Neural crest cell (in vitro differentiated cells): Measurements from ENCODE around the gene GOT2. TPM values are rescaled to one million over a fixed set of nuclear protein-coding genes. Genes with fewer than 3 reads are reported as not detected.
"Not testable (repeated sequence)": the region's sequence is repeated elsewhere in the genome, so short reads cannot be mapped to it uniquely, and the experiment has no call there.

Experiments used
- DNase-seq: peaks from one replicate; pipeline ENCODE4 v3.0.0; 2021; ENCODE audit warnings: low read depth, mixed read lengths, low spot score
- H3K27ac Mint-ChIP-seq: one replicate; pipeline ENCODE4 v1.8.0; 2021; ENCODE audit warnings: mild to moderate bottlenecking, mixed read lengths; ENCODE audit not compliant: unreplicated experiment
- H3K27me3 Mint-ChIP-seq: 2 replicates; pipeline ENCODE4 v1.8.0; 2021; ENCODE audit warnings: low read depth, mild to moderate bottlenecking, mixed read lengths
- H3K36me3 Mint-ChIP-seq: 2 replicates; pipeline ENCODE4 v1.8.0; 2021; ENCODE audit warnings: low read depth, mild to moderate bottlenecking, mixed read lengths
- H3K4me1 Mint-ChIP-seq: 2 replicates; pipeline ENCODE4 v1.8.0; 2021; ENCODE audit warnings: mixed read lengths
- H3K4me3 Mint-ChIP-seq: one replicate; pipeline ENCODE4 v1.8.0; 2021; ENCODE audit warnings: mild to moderate bottlenecking, mixed read lengths
- H3K9me3 Mint-ChIP-seq: 2 replicates; pipeline ENCODE4 v1.8.0; 2021; ENCODE audit warnings: mixed read lengths
- CTCF ChIP-seq: fragments of 200-600 bp; sonication (generic); conservative IDR thresholded peaks from 2 replicates; pipeline ENCODE4 v1.5.0; 2021; ENCODE audit warnings: antibody characterized with exemption, mild to moderate bottlenecking
- total RNA-seq: library from RNA; stranded (reverse); gene quantifications from 2 replicates; pipeline ENCODE4 v1.2.1, GENCODE V29; 2021

GOT2 gene
- total RNA-seq, 1 donor from 2014 or later = 128 TPM

DNA sequence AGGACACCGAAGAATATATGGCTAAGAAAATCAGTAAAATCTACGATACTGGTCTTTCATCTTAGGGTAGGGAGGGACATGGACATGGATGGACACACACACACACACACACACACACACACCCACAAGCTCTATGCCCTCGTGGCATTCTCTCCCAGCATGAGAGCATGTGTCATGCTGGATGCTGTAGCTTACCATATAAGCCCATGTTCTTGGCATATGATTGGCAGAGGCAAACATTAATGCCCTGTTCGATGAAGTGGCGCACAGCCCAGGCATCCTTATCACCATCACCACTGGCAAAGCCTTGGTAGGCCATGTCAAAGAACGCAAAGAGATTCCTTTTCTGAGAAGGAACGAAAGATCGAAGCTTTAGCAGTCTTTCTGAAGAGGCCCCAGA, 17.6 kb downstream of the GOT2 start:
- no peak for TF ChIP-seq CTCF
- H3K4me3 Mint-ChIP-seq = no peak overlapping the region
- no peaks in the 10 kb centered on the region for H3K4me1 Mint-ChIP-seq
- H3K36me3 Mint-ChIP-seq = peaks cover 27% of the 10 kb centered on the region
- DNase-seq = no peak
- no peak overlapping the region for H3K27ac Mint-ChIP-seq
- H3K27me3 Mint-ChIP-seq = no peaks in the 10 kb centered on the region
- no peaks in the 10 kb centered on the region for H3K9me3 Mint-ChIP-seq

DNA sequence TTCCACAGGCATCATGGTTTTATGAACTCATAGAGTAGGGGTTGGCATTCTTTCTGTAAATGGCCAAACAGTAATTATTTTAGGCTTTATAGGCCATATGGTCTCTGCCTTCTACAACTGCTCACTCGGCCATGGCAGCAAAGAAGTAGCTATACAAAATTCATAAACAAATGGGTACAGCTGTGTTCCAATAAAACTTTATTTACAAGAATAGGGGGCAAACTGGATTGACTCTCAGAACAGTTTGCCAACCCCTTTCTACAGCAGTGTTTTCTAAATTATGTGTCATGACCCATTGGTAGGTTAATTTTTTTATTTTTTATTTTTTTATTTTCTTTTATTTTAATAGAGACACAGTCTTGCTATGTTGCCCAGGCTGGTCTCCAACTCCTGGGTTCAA, 20.4 kb downstream of the GOT2 start:
- no peak for DNase-seq
- Mint-ChIP-seq H3K9me3 (no peaks in the 10 kb centered on the region), H3K27ac (no peak overlapping the region), H3K4me3 (no peak overlapping the region), H3K36me3 (peaks cover 25% of the 10 kb centered on the region), H3K4me1 (no peaks in the 10 kb centered on the region), H3K27me3 (no peaks in the 10 kb centered on the region)
- TF ChIP-seq CTCF = no peak

DNA sequence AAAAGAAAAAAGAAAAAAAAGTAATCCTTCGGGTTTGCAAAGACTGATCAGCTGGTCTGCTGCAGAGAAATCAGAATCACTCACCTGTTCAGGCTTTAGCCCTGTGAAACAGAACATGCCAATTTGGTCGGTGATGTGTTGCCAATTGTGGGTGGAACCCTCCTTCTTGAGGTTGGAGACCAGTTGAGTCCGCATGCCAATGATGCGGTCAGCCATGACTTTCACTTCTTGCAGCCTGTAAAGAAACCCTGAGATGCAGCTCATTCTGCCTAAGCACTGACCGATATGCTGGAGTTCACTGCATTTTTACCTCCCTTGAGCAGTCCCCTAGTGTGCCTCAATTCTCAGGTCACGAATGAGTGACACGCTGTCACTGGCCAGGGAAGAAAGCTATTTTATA, 24.8 kb downstream of the GOT2 start:
- H3K27me3 Mint-ChIP-seq = no peaks in the 10 kb centered on the region
- H3K4me1 Mint-ChIP-seq = no peaks in the 10 kb centered on the region
- H3K4me3 Mint-ChIP-seq = no peak overlapping the region
- no peak for TF ChIP-seq CTCF
- H3K9me3 Mint-ChIP-seq = no peaks in the 10 kb centered on the region
- peaks cover 23% of the 10 kb centered on the region for H3K36me3 Mint-ChIP-seq
- no peak for DNase-seq
- H3K27ac Mint-ChIP-seq = no peak overlapping the region

DNA sequence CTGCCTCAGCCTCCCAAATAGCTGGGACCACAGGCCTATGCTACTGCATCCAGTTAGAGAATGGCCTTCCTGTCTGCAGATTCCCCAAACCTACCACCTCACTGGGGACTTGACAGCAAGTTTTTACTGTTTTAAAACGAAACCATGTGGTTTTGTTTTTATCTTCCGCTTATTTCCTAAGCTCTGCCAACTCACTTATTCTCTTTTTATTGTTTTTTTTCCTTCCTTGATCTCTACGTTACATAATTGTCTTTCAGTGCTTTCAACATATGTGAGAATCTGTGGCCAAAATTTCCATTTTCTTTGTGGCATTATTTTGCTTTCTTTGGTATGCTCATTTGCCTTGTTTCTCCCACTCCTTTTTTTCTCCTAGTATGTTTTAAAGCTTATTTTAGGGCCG, 35.0 kb downstream of the GOT2 start:
- DNase-seq = no peak
- Mint-ChIP-seq H3K4me1 (no peaks in the 10 kb centered on the region), H3K27me3 (no peaks in the 10 kb centered on the region), H3K27ac (no peak overlapping the region), H3K4me3 (no peak overlapping the region), H3K36me3 (peaks cover 3% of the 10 kb centered on the region), H3K9me3 (peaks cover 2% of the 10 kb centered on the region)
- no peak for TF ChIP-seq CTCF

DNA sequence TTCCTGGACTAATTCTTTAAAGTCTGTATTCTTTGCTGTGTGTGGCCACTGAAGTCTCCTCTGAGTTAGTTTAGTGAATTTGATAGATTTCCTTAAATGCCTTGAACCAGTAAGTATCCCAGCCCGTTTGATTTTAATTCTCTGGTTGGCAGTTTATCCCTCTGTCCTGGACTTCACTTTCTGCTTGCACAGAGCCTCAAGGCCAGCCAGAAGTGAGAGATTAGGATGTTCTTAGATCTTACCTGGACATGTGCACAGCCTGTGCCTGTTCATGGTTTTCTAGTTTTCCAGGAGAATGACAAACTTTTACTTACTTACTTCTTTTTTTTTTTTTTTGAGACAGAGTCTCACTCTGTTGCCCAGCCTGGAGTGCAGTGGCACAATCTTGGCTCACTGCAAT, 38.7 kb downstream of the GOT2 start:
- peaks cover 13% of the 10 kb centered on the region for H3K9me3 Mint-ChIP-seq
- no peaks in the 10 kb centered on the region for H3K4me1 Mint-ChIP-seq
- H3K27me3 Mint-ChIP-seq = peaks cover 2% of the 10 kb centered on the region
- H3K4me3 Mint-ChIP-seq = no peak overlapping the region
- TF ChIP-seq CTCF = no peak
- peaks cover 7% of the 10 kb centered on the region for H3K36me3 Mint-ChIP-seq
- no peak overlapping the region for H3K27ac Mint-ChIP-seq
- DNase-seq = no peak

GRCh38 chr16:58692450-58692849, 41.7 kb downstream of the GOT2 start:
- no peaks in the 10 kb centered on the region for H3K4me1 Mint-ChIP-seq

DNA sequence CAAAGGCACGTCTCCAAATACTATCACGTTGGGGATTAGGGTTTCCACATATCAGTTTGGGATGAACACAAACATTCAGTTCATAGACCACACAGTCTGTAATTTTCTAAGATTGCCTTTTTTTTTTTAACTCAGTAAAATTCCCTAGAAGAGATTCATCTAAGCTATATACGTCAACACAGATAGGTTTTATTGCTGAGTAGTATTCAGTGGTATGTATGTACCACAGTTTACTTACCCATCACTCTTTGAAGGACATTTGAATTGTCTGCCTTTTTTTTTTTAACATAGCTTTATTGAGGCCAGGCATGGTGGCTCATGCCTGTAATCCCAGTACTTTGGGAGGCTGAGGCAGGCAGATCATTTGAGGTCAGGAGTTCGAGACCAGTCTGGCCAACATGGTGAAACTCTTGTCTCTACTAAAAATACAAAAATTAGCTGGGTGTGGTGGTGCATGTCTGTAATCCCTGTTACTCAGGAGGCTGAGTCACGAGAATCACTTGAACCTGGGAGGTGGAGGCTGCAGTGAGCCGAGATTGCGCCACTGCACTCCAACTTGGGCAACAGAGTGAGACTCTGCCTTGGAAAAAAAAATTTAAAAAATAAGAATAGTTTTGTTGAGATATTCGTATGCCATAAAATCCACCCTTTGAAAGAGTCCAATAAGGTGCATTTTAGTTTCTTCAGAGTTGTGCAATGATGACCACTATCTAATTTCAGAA, 47.0 kb downstream of the GOT2 start:
- peaks cover 18% of the 10 kb centered on the region for H3K4me1 Mint-ChIP-seq
- H3K27me3 Mint-ChIP-seq = peaks cover 14% of the 10 kb centered on the region
- H3K4me3 Mint-ChIP-seq, H3K27ac Mint-ChIP-seq, H3K9me3 Mint-ChIP-seq, DNase-seq, H3K36me3 Mint-ChIP-seq: not testable (repeated sequence)

More at GRCh38 chr16:58692450-58692849, 41.7 kb downstream of the GOT2 start:
- DNase-seq = no peak
- peaks cover 7% of the 10 kb centered on the region for H3K36me3 Mint-ChIP-seq
- H3K27ac Mint-ChIP-seq = no peak overlapping the region
- no peak for TF ChIP-seq CTCF
- H3K9me3 Mint-ChIP-seq = peaks cover 13% of the 10 kb centered on the region
- H3K27me3 Mint-ChIP-seq = peaks cover 14% of the 10 kb centered on the region
- H3K4me3 Mint-ChIP-seq = no peak overlapping the region
